T1000 (cell line): ENCODE results near the gene ANKRD29.

Experiments used
- DNase-seq: peaks from one replicate; lab custom pipeline; 2025; ENCODE audit warnings: mixed read lengths; lab: John Stamatoyannopoulos, UW

The ANKRD29 gene

GRCh38 chr18:23684515-23685197 lies 21.9 kb upstream of the ANKRD29 start:
- DNase-seq = no peak

GRCh38 chr18:23683671-23684070 lies 21.0 kb upstream of the ANKRD29 start:
- DNase-seq = no peak

GRCh38 chr18:23683155-23683554 lies 20.4 kb upstream of the ANKRD29 start:
- no peak for DNase-seq

- DNase-seq = no peak
Observed at GRCh38 chr18:23682472-23682871, 19.8 kb upstream of the ANKRD29 start.

- DNase-seq = no peak
Observed at GRCh38 chr18:23682045-23682444, 19.3 kb upstream of the ANKRD29 start.

GRCh38 chr18:23675896-23676295 lies 13.2 kb upstream of the ANKRD29 start:
- no peak for DNase-seq

GRCh38 chr18:23675236-23675635 lies 12.5 kb upstream of the ANKRD29 start:
- no peak for DNase-seq

- no peak for DNase-seq
Observed at GRCh38 chr18:23673725-23674124, 11.0 kb upstream of the ANKRD29 start.

- DNase-seq = no peak
Observed at GRCh38 chr18:23671564-23671963, 8.9 kb upstream of the ANKRD29 start.

- DNase-seq = no peak
Observed at GRCh38 chr18:23669804-23670405, 7.2 kb upstream of the ANKRD29 start.

- no peak for DNase-seq
Observed at GRCh38 chr18:23669202-23669766, 6.6 kb upstream of the ANKRD29 start.

- no peak for DNase-seq
Observed at GRCh38 chr18:23668731-23669130, 6.0 kb upstream of the ANKRD29 start.

- no peak for DNase-seq
Observed at GRCh38 chr18:23667114-23667513, 4.4 kb upstream of the ANKRD29 start.

GRCh38 chr18:23664674-23665073 lies 2.0 kb upstream of the ANKRD29 start:
- DNase-seq = no peak

GRCh38 chr18:23661735-23662308 lies 889 bp downstream of the ANKRD29 start:
- no peak for DNase-seq

- DNase-seq = no peak
Observed at GRCh38 chr18:23658285-23658684, 4.4 kb downstream of the ANKRD29 start.

- DNase-seq = no peak
Observed at GRCh38 chr18:23652232-23652631, 10.5 kb downstream of the ANKRD29 start.

GRCh38 chr18:23650968-23651927 lies 11.5 kb downstream of the ANKRD29 start:
- no peak for DNase-seq

- DNase-seq = no peak
Observed at GRCh38 chr18:23648940-23649607, 13.6 kb downstream of the ANKRD29 start.

GRCh38 chr18:23648456-23648855 lies 14.3 kb downstream of the ANKRD29 start:
- no peak for DNase-seq

GRCh38 chr18:23646282-23646681 lies 16.4 kb downstream of the ANKRD29 start:
- no peak for DNase-seq
